ENCODE measurements around the gene TCERG1L.
"Not testable (repeated sequence)": the region's sequence is repeated elsewhere in the genome, so short reads cannot be mapped to it uniquely, and the experiment has no call there.

The TCERG1L gene

DNA sequence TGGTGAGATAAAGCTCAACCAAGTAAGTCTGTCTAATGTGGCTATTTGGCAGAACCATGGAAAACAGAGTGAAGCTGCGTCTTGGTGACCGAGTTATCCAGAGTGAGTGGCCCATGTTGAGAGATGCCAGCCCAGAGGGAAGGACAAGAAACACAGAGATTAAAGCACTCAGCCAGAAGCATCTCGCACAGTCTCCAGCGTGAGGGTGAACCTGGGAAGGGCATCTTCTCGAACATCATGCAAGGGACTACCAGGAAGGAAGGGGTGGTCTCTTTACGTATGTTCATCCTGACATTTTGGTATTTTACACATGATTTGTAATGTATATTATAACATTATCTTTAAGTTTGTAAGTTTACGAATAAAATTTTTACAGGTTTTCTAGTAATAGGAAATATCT is 146.4 kb downstream of the TCERG1L start:
- DNase-seq (ENCODE audit: low spot score) = no peak

DNA sequence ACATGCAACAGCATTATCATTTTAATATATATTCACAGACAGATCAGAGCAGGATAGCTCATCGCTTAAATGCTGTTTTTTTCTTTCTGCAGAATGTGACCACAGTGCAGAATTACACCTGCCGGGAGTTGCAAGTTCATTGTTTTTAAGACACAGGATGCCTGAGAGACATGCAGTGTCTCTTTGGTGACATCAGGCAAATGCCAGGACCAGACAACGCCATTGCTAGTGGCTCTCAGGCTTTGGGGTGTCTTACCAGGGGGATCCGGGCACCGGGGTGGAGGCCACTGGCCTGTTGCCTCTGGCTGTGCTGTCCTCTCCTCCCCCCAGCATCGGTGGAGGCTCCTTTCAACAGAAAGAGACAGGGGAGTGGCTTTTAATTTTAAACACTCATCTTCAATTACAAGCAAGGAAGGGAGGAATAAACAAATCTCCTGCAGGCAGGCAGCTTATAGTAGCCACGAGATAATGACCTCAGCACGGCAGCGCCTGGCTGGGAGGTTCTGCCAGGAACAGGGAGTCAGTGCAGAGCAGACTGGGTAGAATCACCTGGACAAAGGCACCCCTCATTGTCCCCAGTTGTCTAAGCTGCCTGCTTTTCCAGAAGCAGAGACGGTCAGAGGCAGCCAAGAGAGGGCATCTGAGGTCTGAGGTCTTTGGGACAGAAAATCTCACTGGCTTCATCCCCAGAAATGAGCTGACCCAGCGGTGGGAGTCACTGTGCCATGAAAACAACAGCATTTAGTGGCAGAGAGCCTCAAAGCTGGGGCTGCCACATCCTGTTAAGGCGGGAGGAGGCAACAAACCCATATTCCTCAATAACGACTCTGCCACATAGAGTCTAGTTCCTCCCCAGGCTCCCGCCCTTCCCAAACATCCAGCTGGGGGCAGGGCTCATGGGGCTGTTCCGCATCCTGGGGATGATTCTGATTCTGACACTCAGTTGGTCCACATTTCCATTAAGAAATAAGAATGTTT is 148.4 kb downstream of the TCERG1L start:
- no peak for DNase-seq (ENCODE audit: low spot score)

DNA sequence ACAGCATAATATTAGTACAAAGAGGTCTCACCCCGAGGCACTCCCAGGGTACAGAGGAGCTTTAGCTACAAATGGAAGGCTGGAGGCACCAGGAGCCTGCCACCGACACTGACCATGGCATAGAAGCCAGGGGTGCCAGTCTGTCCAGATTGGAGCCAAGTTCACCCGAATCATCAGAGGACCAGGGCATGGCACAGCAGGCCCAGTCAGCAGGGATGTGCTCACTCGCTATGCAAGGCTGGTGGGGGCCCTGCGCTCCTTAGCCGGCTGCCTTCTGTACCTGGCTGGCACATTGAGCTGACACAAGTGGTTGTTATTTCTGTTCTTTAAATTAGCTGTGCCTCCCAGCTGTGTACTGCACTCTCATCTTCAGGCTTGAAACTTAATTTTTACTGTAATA is 149.3 kb downstream of the TCERG1L start:
- DNase-seq (ENCODE audit: low spot score) = no peak

DNA sequence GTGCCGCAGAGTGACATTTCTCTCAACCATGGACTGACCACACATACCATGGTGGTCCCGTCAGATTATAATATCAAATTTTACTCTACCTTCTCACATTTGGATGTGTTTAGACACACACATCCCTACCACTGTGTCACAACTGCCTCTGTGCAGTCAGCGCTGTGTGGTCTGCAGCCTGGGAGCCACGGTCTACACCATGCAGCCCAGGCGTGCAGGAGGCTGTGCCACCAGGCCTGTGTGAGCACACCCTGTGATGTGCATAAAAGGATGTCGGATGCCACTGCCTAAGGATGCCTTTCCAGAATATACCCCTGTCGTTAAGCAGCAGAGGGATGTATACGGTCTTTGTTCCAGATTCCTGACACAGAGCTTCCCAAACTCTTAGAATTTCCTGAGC is 150.4 kb downstream of the TCERG1L start:
- DNase-seq (ENCODE audit: low spot score) = no peak

DNA sequence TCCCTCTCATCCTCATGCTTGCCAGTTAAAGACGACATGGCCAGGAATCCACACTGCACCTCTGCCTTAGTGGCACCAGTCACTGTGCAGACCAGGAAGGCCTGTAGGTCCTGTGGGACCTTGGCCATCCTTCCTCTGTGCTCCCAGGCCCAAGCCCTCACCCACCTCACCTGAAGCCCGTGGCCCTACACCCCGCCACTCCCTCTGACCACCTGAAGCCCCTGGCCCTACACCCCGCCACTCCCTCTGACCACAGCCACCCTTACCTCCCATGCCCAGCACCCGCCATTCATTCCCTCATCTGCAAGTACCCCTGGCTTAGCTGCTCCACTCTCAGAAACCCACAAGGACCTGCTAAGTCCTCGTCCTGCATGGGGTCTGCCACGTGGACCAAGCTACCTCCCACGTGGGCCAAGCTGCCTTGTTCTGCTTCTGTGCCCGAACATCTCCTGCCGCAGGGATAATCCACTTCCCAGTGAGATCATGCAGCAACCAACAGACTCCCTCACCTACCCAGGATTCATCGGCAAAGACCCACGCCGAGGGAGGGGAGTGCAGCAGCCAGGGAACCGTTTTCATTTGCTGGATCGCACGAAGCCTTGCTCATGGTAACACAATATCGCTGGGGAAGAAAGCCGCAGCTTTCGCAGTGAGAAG is 151.2 kb downstream of the TCERG1L start:
- DNase-seq (ENCODE audit: low spot score) = no peak

DNA sequence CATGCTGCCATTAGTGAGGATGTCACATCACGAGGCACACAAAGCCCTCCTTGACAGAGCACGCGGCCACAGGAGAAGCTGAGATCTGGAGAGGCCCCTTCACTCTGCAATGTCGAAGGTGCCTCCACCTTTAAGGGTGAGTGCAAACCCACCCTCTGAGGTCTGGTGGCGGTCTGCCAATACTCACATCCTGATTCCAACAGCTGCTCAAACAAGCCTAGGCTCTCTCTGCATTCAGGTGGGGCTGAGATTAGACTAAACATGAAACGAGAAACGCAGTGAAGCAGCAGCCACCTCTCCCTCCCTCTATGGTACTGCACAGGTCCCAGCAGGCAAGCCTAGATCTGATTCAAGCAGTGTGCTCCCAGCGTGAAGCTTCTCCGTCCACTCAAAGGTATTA is 151.8 kb downstream of the TCERG1L start:
- no peak for DNase-seq (ENCODE audit: low spot score)

DNA sequence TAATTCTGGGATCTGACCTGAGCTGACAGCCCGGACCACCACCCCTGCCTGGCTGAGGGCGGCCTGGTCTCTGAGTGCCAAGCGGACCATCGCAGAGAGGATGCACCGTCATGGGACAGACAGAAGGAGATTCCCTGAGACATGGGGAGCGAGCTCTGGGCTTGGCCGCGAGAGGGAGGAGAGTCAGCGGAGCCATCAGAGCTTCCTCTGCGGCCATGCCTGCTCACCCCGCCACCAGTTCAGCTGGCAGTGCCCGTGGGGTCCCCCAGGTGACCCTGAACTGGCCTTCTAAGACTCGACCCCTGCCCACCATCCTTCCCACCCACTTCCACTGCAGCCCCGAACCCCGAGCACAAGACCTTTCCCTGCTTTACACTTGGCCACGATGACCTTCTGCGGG is 152.8 kb downstream of the TCERG1L start:
- DNase-seq (ENCODE audit: low spot score) = no peak

DNA sequence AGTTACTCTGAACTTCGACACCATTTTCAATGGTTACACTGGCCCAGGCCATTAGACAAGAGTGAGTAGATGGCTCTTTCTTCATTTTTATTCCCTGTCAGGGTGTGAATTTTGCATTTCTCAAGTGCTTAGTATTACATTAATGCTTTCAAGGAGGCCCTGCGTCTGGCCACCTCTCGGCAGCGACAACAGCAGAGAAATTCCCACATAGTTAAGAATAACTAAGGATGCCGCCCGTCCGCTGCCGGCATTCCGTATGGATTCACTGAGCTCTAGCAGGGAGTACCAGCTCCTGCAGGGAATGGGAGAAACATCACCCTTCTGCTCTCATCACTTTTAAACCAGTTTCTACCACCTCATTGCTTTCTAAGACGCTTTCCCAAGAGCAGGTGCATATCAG is 153.6 kb downstream of the TCERG1L start:
- DNase-seq (ENCODE audit: low spot score) = no peak

DNA sequence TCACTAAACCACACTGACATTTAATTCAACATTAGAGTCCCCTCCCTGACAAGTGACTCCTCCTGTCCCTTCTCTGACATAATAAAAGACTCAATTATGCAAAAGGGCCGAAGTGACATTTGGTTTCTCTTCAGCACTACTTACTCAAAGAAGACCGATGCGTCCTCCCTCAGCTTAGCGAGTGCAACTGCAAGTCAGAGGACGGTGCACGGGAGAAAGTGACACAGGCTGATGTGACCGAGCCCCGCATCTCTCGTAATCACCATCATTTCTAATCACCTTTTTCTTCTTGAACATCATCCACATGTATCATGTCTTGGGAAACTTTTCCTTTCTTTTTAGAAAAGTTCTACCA is 155.7 kb downstream of the TCERG1L start:
- no peak for DNase-seq (ENCODE audit: low spot score)

DNA sequence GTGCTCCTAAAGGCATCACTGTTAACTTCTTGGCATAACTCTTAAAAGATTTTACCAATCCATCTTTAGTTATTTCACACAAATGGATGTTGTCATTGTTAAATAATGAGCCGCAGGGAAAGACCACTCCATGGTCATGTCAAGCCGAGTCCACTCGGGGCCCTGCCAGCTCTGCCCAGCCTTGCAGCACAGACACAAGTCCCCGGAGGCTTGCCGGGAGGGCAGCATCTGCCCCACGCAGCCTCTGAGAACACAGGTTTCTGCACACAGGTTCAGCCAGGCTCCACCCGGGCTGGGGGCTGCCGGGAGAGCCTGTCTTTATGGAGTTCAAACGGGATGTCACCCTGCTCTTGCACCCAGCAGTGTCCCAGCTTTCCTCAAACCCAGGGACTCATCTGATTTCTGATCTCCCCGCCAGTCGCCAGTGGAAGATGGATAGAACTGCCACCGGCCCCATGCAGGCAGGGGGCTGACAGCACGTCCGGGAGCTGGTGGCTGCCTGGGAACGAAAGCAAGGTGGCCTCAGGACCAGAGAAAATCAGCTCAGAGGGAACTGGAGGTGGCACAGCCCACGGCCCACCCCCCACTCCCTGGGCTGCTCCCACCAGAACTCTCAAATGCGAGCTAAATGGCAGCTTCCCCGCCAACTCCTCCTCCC is 156.2 kb downstream of the TCERG1L start:
- no peak for DNase-seq (ENCODE audit: low spot score)

DNA sequence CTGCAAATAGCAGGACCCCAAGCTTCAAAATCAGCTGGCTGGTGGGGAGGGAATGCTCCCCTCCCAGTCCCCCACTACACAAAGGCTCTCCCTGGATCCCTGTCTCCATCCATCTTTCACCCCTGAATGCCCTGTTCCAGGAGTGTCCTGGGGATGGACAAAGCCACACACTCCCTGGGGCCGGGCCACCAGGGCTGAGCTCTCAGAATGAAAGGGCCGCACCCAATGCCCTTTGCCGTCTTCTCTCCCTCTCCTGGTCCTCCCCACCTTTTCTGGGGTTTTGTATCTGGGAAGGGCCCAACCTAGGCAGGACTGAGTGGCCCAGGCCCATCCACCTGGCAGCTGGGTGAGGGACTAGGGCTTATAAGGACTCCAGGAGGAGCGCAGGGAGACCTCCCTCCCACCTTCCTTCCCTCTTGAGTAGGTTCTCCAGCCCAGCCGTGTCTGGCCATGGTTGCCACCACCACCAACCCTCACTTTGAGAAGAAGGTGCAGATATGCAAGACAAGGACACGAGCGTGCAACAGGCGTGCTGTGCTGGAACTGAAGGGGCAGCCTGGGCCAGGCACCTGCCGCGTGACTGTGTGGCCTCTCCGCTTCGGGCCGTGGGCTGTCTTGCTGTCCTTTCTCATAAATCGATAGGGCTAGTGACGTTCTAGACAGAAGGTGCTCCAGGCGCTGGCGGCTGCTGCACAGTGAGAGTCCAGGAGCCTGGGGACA is 157.1 kb downstream of the TCERG1L start:
- DNase-seq (ENCODE audit: low spot score) = no peak

DNA sequence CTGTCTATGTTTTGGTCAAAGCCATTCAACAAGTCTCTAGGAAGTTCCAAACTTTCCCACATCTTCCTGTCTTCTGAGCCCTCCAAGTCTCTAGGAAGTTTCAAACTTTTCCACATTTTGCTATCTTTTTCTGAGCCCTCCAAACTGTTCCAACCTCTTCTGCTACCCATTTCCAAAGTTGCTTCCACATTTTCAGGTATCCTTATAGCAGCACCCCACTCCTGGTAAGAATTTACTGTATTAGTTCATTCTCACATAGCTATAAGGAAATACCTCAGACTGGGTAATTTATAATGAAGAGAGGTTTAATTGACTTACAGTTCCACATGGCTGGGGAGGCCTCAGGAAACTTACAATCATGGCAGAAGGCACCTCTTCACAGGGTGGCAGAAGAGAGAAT is 159.1 kb downstream of the TCERG1L start:
- not testable (repeated sequence) for DNase-seq (ENCODE audit: low spot score)

DNA sequence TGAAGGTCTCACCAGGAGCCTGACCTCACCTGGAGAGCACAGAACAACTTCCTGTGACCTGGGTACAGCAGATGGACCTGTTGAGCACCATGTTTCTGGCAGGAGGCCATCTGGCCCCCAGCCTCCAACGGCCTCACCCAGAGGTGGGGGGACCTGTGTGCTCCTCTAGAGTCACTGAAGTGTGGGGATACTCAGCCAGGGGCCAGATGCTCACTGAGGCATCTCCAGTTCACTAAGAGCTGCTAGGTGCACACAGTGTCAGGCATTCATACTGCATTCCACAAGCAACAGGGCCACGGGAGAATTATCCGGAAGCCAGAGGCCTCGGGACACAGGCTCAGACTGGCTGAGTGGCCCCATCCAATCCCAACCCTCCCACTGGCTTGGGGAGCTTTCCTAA is 161.4 kb downstream of the TCERG1L start:
- no peak for DNase-seq (ENCODE audit: low spot score)

DNA sequence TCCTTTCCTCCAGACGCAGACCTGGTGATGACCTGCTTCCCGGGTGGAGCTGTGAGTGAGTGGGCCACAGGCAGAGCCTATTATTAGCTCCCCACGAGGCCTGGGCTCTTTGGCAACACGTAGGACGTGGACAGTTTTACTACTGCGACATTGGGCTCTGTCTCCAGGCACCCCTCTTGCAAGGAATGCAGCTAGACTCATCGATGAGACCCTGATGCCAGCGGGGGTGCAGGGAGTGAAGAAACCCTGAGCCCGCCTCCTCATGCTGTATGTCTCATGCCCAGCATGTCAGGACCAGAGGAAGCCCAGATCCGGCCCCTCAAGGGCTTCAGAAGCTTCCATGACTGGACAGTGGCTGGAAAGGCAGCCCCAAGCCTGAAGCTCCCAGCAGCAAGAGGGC is 161.9 kb downstream of the TCERG1L start:
- no peak for DNase-seq (ENCODE audit: low spot score)

DNA sequence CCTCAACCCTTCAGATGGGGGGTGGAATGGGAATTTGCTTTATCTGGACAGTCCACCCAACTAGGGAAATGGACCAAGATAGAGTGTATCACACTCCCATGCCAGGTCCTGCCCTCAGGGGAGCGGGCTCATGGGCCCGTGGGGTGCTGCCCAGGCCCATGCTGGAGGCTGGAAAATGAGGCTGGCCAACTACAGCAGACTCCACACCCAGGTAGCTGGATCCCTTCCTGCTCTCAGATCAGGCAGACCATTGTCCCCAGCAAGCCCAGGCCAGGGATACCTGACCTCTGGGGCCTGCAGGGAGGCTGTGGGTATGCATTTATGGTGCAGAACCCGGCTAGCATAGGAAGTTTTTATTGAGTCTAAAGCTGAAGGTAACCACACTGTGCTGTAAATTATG is 162.4 kb downstream of the TCERG1L start:
- no peak for DNase-seq (ENCODE audit: low spot score)

DNA sequence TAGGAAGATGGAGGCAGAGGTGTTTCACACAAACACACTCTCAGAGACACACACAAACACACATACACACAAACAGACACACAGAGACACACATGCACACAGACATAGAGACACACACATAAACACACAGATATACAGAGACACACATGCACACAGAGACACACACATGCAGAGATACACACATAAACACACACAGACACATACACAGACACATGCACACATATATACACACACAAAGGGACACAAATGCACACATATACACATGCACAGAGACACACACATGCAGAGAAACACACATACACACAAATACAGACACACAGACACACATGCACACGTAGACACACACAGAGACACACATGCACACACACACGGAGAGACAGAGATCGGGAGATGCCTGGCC is 163.3 kb downstream of the TCERG1L start:
- no peak for DNase-seq (ENCODE audit: low spot score)

DNA sequence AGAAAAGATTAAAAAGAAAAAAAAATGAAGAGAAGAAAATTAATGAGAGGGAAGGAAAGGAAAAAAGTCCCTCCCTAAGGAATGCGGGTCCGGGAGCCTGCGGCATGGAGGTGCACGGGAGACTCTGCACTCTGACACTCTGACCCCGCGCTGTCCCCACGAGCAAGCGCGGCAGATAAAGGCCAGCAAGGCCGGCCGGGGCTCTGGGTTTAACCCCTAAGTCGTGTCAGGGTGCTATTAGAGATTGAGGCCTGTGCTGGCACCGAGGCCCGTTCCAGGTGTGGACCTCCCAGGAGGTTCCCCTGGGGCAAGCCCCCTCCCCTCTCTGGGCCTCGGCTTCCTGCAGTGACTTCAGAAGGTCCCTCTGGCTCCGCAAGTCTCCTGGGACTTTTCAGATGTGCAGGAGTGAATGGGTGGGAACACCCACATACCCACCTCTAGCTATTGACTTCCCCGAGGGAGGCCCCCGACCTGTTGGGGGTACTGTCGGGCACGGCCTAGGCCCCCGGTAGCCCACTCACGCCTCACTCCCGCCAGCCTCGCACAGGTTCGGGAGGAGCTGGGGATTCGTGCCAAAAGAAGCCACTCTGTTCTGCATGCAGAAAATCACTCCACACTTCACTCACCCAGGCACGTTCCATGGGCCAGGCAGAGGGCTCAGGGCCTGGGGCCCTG is 164.1 kb downstream of the TCERG1L start:
- DNase-seq (ENCODE audit: low spot score) = no peak

DNA sequence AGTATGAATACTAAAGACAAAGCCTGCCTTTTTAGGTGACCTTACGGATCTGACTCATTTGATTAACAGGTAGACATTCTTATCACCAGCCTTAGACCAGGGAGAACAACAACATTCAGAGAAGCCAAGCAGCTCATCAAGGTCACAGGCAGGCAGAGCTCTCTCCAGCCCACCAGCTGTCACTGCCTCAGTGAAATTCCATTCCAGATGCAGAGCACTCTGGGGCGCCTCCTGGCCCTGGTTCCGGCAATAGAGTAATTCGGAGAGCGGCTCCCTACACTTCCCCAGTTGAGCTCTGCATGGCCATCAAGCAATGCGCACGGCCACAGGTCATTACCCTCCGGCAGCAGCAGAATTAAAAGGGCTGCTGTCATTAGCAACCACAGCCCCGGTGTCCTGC is 164.7 kb downstream of the TCERG1L start:
- DNase-seq (ENCODE audit: low spot score) = no peak

DNA sequence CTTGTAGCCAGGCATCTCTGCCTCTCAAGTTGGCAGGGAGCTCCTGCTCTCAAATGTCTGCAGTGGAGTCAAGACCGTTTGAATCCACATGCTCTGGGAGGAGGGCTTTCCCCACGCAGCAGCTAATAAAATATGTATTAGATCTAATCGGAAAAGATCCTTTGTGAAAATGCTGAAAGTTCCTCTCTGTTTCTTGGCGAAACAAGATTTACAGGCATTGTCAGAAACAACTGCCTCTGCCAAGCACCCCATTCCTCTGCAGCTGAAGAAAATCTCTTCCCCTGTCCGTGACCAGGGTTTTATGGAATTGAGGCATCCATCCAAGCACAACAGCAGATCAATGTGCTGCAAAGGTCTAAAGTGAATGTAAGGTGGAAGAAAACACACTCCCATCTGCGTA is 165.8 kb downstream of the TCERG1L start:
- DNase-seq (ENCODE audit: low spot score) = no peak

DNA sequence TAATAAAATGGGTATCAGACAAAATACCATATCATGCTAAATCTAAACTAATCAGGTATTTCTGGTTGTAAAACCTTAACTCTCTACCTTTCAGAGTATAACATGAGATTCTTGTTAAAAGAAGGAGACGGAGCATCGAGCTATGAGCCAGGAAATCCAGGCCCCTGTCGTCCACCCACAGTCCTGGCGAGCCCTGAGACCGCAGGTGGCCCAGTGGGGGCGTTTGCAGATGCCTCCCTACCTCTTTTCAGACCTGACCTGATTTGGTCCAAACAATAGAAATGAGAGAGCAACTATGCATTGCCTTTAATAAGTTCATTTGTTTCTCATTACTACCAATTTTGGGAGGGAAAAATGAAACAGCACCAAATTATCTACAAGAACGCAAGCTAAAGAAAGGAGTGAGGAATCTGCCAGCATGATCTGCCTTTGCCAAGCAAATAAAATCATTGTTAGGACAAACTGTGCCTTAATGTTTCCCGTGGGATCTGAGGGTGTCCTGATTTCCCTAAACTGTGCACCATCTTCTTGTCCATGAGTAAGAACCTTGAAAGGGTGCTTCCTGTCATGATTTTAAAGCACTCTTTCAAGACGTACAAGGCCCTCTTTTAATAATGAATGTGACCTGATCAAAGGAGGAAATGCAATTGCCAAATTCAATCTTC is 166.7 kb downstream of the TCERG1L start:
- DNase-seq (ENCODE audit: low spot score) = no peak

DNA sequence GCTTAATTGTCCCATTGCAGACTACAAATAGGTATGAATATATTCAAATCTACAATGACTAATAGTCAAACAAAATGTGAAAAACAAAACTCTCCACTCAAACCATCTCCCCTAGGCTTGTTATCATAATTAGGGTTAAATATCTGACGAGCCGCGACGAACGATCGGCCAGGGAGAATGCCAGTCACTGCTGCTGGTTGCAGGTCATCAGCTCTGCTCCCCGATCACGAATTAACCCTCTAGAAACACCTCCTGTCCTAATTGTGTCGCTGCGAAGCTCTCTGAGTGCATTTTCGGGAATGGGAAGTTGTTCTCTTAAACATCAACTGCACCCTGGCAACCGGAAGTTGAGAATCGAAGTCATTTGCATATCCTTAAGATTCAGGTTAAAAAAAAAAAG is 167.3 kb downstream of the TCERG1L start:
- no peak for DNase-seq (ENCODE audit: low spot score)

All from D341Med (cell line).